ENCODE data around the gene CD37.

CD37 gene

GRCh38 chr19:49340865-49341718 is 5.9 kb downstream of the CD37 start:
- DNase-seq (ENCODE audit: low read depth, low spot score) = no peak
- H3K4me3 ChIP-seq (ENCODE audit: low read length) = no peak overlapping the region

DNA sequence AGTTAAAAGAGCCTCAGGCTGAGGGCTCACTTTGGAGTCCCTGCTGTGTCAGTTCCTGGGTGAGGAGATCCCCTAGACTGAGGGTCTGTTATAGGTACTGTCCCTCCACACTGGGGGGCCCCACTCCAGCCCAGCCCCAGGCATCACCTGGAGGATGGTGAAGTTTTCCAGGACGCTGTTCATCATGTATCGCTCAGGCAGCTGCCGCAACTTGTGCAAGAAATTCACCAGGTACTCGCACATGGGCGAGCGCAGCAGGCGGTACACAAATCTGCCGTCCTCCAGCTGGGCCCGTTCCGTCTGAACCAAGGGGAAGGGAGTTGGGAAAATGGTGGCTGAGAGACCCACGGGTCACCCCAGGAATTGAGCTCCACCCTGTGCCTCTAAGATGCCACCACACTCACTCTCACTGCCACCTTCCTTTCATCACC is 7.1 kb downstream of the CD37 start:
- no peak for DNase-seq (ENCODE audit: low read depth, low spot score)
- H3K4me3 ChIP-seq (ENCODE audit: low read length) = no peak overlapping the region

- no peak for DNase-seq (ENCODE audit: low read depth, low spot score)
- H3K4me3 ChIP-seq (ENCODE audit: low read length) = no peak overlapping the region
Observed at GRCh38 chr19:49343123-49343522, 7.9 kb downstream of the CD37 start.

- H3K4me3 ChIP-seq (ENCODE audit: low read length) = no peak overlapping the region
- DNase-seq (ENCODE audit: low read depth, low spot score) = no peak
Observed at GRCh38 chr19:49344505-49345423, 9.6 kb downstream of the CD37 start.

GRCh38 chr19:49347191-49347590 is 12.0 kb downstream of the CD37 start:
- no peak overlapping the region for H3K4me3 ChIP-seq (ENCODE audit: low read length)
- no peak for DNase-seq (ENCODE audit: low read depth, low spot score)

DNA sequence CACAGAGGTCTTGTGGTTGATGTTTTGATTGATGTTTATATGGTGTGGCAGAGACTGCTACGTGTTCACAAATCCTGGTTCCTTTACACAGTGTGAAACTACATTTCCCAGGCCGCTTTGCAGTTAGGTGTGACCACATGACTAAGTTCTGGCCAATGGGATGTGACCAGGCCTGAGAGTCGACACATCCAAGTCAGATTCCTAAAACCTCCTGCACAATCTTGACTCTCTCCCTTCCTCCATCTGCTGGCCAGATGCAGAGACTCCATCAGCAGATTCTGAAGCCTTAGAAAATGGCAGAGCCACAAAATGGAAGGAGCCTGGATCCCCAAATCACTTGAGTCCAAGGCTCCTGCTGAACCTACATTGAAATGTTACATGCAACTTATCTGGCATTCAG is 12.6 kb downstream of the CD37 start:
- H3K4me3 ChIP-seq (ENCODE audit: low read length) = no peak overlapping the region
- DNase-seq (ENCODE audit: low read depth, low spot score) = peak; percentile 60

DNA sequence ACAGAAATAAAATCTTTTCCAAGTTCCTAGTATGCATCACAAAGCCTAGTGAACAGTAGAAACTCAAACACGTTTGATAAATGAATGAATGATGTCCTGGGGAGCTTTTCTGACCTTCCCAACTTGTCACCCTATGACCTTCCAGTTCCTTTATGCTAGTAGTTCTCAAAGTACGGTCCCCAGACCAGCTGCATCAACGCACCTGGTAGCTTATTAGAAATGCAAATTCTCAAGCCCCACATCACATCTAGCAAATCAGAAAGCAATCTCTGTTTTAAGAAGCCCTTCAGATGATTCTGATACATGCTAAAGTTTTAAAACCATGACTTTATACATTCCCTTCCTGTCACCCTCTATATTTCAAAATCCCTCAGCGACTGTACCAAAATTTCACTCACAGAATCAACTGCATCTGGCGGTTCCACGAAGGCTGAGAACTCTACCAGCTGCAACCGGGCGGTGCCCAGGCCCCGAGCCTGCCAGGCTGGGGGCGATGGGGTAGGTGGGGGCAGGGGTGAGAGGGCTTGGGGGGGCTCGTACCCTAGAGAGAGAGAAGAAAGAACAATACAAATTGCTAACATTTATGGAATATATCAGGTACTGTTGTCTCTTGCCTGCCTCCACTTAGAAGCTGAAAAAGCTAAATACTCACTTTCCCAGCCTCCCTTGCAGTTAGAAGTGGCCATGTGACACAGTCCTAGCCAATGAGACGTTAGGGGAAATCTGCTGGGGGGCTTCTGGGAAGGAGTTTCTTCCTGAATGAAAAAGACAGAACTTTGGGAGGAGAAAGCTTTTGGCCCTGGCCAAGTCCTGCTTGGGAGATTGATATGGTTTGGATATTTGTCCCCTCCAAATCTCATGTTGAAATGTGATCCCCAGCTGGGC is 13.3 kb downstream of the CD37 start:
- H3K4me3 ChIP-seq (ENCODE audit: low read length) = no peak overlapping the region

GRCh38 chr19:49349567-49349966 is 14.4 kb downstream of the CD37 start:
- DNase-seq (ENCODE audit: low read depth, low spot score) = no peak
- H3K4me3 ChIP-seq (ENCODE audit: low read length) = no peak overlapping the region

More for the DNA sequence above, 13.3 kb downstream of the CD37 start:
- DNase-seq (ENCODE audit: low read depth, low spot score) = no peak

DNA sequence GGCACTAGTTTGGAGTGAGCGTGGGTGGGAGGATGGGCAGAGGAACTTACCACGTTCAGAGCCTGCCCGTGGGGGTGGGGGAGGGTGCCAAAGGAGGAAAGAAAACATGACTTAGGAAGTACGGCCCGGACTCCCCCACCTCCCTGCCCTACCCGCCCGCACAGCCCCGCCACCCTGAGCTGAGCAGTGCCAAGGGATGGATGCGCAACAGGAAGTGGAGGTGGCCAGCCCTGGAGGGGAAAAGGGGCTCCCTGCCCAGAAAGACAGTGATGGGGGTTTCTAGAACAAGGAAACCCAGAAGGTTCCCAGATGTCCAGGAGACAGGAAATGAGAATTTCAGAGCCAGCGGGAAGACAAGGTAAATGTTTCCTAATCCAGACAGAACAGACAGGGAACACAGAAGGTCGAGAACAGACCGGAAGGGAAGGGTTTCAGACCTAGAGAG is 20.7 kb downstream of the CD37 start:
- DNase-seq (ENCODE audit: low read depth, low spot score) = no peak
- no peak overlapping the region for H3K4me3 ChIP-seq (ENCODE audit: low read length)

- DNase-seq (ENCODE audit: low read depth, low spot score) = no peak
- H3K4me3 ChIP-seq (ENCODE audit: low read length) = no peak overlapping the region
Observed at GRCh38 chr19:49356382-49356781, 21.2 kb downstream of the CD37 start.

GRCh38 chr19:49357186-49357585 is 22.0 kb downstream of the CD37 start:
- DNase-seq (ENCODE audit: low read depth, low spot score) = no peak
- no peak overlapping the region for H3K4me3 ChIP-seq (ENCODE audit: low read length)

DNA sequence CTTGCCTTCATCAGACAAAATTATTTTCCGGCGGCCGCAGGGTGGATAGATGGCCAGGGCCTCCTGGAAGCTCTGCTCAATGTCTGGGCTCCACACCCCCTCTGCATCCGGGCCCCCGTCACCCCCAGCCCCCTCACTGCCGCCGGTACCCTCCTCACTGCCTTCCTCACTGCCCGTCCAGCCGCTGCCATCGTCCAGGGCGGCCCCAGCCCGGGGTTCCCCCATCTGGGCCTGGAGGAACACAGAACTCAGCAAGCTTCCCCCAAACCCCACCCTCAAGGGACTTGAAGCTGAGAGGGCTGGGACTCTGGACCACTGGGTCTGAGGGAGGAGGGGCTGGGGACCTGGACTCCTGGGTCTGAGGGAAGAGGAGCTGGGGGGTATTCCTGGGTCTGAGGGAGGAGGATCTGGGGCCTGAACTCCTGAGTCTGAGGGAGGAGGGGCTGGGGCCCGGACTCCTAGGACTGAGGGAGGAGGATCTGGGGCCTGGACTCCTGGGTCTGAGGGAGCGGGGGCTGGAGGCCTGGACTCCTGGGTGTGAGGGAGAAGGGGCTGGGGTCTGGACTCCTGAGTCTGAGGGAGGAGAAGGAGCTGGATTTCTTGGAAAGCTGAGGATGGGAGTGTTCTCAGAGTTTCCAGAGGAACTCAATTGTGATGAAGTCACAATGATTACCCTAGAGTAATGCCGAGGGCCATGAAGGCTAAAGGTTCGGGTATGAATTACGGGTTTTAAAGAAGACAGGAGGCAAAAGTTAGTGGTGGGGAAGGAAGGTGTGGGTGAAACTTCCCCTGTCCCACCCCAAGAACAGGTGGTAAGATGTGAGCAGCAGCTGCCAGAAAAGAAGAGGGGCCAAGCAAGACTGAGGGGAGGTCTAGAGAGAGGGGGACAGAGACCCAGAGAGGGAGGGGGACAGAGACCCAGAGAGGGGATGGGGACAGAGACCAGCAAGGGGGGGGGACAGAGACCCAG is 24.9 kb downstream of the CD37 start:
- no peak for DNase-seq (ENCODE audit: low read depth, low spot score)
- H3K4me3 ChIP-seq (ENCODE audit: low read length) = no peak overlapping the region

DNA sequence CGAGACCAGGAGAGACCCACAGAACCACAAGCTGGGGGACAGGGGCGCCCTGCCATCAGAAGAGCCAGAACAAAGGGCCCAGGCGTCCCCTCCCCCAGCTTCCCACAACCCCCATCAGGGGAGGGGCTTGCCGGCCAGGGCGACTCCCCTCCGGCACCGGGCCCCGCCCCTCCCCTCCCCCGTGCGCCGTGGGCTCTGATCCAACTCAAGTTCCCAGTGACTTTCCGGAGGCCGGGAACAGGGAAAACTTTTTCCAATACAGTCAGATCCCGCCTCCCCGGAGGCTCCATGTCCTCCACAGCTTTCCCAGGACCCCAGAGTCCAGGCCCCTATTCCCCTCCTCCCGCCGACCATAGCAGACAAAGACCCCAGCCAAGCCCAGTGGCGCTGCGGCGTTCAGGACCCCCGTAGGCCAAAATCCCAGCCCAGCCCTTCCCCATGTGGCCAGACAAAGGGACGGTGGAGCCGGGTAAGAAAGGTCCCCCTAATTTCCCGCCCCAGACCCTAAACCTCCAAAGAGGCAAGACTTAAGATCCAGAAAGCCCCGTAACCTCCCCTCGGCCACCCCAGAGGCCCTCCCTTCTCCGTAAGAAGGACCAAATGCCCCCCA is 26.3 kb downstream of the CD37 start:
- no peak for DNase-seq (ENCODE audit: low read depth, low spot score)
- no peak overlapping the region for H3K4me3 ChIP-seq (ENCODE audit: low read length)

DNA sequence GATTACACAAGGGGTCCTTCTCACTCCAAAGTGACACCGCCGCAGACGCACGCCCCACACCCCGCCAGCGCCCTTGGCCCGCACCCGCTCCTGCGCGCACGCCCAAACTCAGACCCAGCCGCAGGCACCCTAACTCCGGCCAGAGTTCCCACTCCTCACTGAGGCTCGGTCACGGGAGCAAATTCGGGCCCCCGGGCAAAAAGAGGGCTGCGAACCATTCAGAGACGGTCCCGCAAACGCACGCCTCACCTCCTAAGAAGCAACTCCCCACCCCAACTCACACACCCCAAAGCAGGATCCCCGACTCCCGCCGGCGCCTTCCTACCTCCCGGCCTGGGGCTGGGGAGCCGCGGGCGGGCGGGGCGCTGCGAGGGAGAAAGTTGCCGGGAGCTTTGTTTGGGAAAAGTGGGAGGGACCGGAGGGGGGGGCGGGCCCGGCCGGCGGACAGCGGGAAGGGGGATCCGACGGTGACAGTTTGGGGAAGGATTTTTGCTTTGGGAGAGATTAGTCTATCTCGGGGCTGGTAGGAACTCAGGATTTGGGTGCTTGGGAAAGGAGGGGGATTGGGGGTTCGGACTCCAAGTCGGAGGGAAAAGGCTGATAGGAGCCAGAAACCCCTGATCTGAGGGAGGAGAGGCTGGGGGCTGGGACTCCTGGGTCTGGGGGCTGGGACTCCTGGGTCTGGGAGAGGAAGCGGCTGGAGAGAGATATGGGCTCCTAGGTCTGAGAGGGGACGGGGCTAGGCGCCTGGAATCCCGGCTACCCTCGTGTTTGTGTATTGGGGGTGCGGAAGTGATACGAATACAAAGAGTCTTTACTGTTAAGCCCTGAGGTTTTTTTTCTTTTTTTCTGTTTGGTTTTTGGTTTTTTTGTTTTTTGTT is 27.1 kb downstream of the CD37 start, which contains the start of gene TEAD2:
Gene TEAD2 (minus strand): TSS at position 369 of the 881 bp plus-strand sequence. CDS start 2,341 bp downstream, outside the sequence.
- no peak within 1 kb of the TSS for H3K4me3 ChIP-seq (ENCODE audit: low read length)
- no peak for DNase-seq (ENCODE audit: low read depth, low spot score)

DNA sequence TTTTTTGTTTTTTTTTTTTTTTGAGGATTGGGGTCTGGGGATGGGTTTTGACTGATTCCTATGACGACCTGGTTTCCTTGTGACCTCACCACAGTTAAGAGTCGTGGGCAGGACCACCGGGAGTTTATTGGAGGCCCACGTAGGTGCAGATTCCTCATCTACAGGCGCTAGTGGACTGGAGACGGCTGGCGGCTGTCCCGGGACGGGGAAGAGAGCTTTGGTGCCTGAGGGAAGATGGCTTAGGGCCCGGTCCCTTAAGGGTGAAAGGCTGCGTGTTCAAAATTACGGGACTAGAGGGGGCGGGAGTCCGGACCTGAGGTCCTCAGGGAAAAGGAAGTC is 27.7 kb downstream of the CD37 start:
- DNase-seq (ENCODE audit: low read depth, low spot score) = no peak
- H3K4me3 ChIP-seq (ENCODE audit: low read length) = no peak overlapping the region

- no peak within 1 kb of the TSS for H3K4me3 ChIP-seq (ENCODE audit: low read length)
- peak; percentile 10 for DNase-seq (ENCODE audit: low read depth, low spot score)
Observed at GRCh38 chr19:49363268-49364082, 28.3 kb downstream of the CD37 start, which contains the start of gene DKKL1. DKKL1 (plus strand) TSS chr19:49363877; CDS start chr19:49363999, 122 bp downstream.
